ENCODE results near the gene PDZD7. TPM values are rescaled to one million over a fixed set of nuclear protein-coding genes. Genes with fewer than 3 reads are reported as not detected.

PDZD7 gene
- polyA plus RNA-seq, 1 donor from 2014 or later: 1.5 TPM

- Histone ChIP-seq H4K20me1 (ENCODE audit: insufficient read depth) (no peaks in the 10 kb centered on the region), H3K9ac (ENCODE audit: low read length) (no peak overlapping the region), H3K4me2 (ENCODE audit: low read length) (no peak overlapping the region), H3K36me3 (ENCODE audit: insufficient read depth, low read length) (no peaks in the 10 kb centered on the region), H3K4me3 (ENCODE audit: low read length) (no peak overlapping the region), H3K27me3 (ENCODE audit: insufficient read depth, low read depth, low read length) (peaks cover 33% of the 10 kb centered on the region), H2AFZ (ENCODE audit: low read depth, low read length) (no peak overlapping the region), H3K9me2 (ENCODE audit: insufficient read depth, low read length) (no peaks in the 10 kb centered on the region), H3K79me2 (replicated peaks; ENCODE audit: insufficient read depth, low read length) (no peaks in the 10 kb centered on the region), H3K9me3 (ENCODE audit: low read length) (no peaks in the 10 kb centered on the region), H3F3A (ENCODE audit: insufficient read depth, low read length, poor library complexity, severe bottlenecking) (no peaks in the 10 kb centered on the region), H3K27ac (ENCODE audit: low read length) (no peak overlapping the region)
- no peak for TF ChIP-seq MXI1 (conservative IDR thresholded peaks at IDR 0.05; ENCODE audit: poor library complexity, severe bottlenecking)
Observed at GRCh38 chr10:101013365-101013825, 17.5 kb downstream of the PDZD7 start.

- peaks cover 26% of the 10 kb centered on the region for H3K27me3 ChIP-seq (ENCODE audit: insufficient read depth, low read depth, low read length)
- H3K4me2 ChIP-seq (ENCODE audit: low read length): no peak overlapping the region
- TF ChIP-seq SMC3 (conservative IDR thresholded peaks at IDR 0.05; ENCODE audit: poor library complexity) (peak; percentile 37), RAD21 (conservative IDR thresholded peaks at IDR 0.05) (peak; percentile 34), EZH2 (IDR thresholded peaks at IDR 0.05; ENCODE audit: borderline replicate concordance, insufficient read depth, low read length, poor library complexity, severe bottlenecking) (no peak)
- TF ChIP-seq, protein P1, sequence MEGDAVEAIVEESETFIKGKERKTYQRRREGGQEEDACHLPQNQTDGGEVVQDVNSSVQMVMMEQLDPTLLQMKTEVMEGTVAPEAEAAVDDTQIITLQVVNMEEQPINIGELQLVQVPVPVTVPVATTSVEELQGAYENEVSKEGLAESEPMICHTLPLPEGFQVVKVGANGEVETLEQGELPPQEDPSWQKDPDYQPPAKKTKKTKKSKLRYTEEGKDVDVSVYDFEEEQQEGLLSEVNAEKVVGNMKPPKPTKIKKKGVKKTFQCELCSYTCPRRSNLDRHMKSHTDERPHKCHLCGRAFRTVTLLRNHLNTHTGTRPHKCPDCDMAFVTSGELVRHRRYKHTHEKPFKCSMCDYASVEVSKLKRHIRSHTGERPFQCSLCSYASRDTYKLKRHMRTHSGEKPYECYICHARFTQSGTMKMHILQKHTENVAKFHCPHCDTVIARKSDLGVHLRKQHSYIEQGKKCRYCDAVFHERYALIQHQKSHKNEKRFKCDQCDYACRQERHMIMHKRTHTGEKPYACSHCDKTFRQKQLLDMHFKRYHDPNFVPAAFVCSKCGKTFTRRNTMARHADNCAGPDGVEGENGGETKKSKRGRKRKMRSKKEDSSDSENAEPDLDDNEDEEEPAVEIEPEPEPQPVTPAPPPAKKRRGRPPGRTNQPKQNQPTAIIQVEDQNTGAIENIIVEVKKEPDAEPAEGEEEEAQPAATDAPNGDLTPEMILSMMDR (IDR thresholded peaks at IDR 0.05; ENCODE audit: poor library complexity, severe bottlenecking): peak; percentile 71
- no peak overlapping the region for H3K27ac ChIP-seq (ENCODE audit: low read length)
- no peaks in the 10 kb centered on the region for H3K36me3 ChIP-seq (ENCODE audit: insufficient read depth, low read length)
- H3K4me3 ChIP-seq (ENCODE audit: low read length): no peak overlapping the region
- H3K79me2 ChIP-seq (replicated peaks; ENCODE audit: insufficient read depth, low read length): no peaks in the 10 kb centered on the region
- no peak overlapping the region for H2AFZ ChIP-seq (ENCODE audit: low read depth, low read length)
- H3K9me2 ChIP-seq (ENCODE audit: insufficient read depth, low read length): no peaks in the 10 kb centered on the region
- H3F3A ChIP-seq (ENCODE audit: insufficient read depth, low read length, poor library complexity, severe bottlenecking): no peaks in the 10 kb centered on the region
- H3K9ac ChIP-seq (ENCODE audit: low read length): no peak overlapping the region
- no peaks in the 10 kb centered on the region for H4K20me1 ChIP-seq (ENCODE audit: insufficient read depth)
- H3K9me3 ChIP-seq (ENCODE audit: low read length): no peaks in the 10 kb centered on the region
Observed at GRCh38 chr10:101012525-101013364, 18.2 kb downstream of the PDZD7 start.

GRCh38 chr10:101011517-101012423 lies 19.2 kb downstream of the PDZD7 start:
- Histone ChIP-seq H3K79me2 (replicated peaks; ENCODE audit: insufficient read depth, low read length) (no peaks in the 10 kb centered on the region), H3K9ac (ENCODE audit: low read length) (no peak overlapping the region), H2AFZ (ENCODE audit: low read depth, low read length) (no peak overlapping the region), H3K9me3 (ENCODE audit: low read length) (no peaks in the 10 kb centered on the region), H4K20me1 (ENCODE audit: insufficient read depth) (no peaks in the 10 kb centered on the region), H3K36me3 (ENCODE audit: insufficient read depth, low read length) (no peaks in the 10 kb centered on the region), H3K27ac (ENCODE audit: low read length) (no peak overlapping the region), H3K4me3 (ENCODE audit: low read length) (no peak overlapping the region), H3F3A (ENCODE audit: insufficient read depth, low read length, poor library complexity, severe bottlenecking) (no peaks in the 10 kb centered on the region), H3K4me2 (ENCODE audit: low read length) (no peak overlapping the region), H3K27me3 (ENCODE audit: insufficient read depth, low read depth, low read length) (peaks cover 17% of the 10 kb centered on the region), H3K9me2 (ENCODE audit: insufficient read depth, low read length) (no peaks in the 10 kb centered on the region)
- TF ChIP-seq, protein P1 (IDR thresholded peaks at IDR 0.05; ENCODE audit: poor library complexity, severe bottlenecking): peak; percentile 22
- no peak for TF ChIP-seq SMC3 (conservative IDR thresholded peaks at IDR 0.05; ENCODE audit: poor library complexity)

Data from neural cell (in vitro differentiated cells).